Gastrocnemius medialis (tissue), 4 donors: ENCODE data around the gene SPTBN1.

Experiments used
- POLR2A ChIP-seq, 2 donors: fragments of 450-650 bp; IDR thresholded peaks; one replicate each; pipeline ENCODE4 v1.6.1; 2017; ENCODE audit warnings: antibody characterized with exemption in 2 of 2, mild to moderate bottlenecking in 2 of 2, moderate library complexity in 2 of 2
- TF ChIP-seq, protein P1 (sequence below), 5 experiments: fragments of 450-650 bp in 3 of 5; fragments of 200-600 bp in 2 of 5; sonication (generic) in 2 of 5; IDR thresholded peaks in 4 of 5; conservative IDR thresholded peaks in 1 of 5; 1 replicate in 4 of 5; 2 replicates in 1 of 5; pipeline ENCODE4 v1.5.1; 2016 to 2019; ENCODE audit warnings: antibody characterized with exemption in 5 of 5, mild to moderate bottlenecking in 3 of 5, moderate library complexity in 3 of 5

GRCh38 chr2:54634564-54635511, 178.7 kb downstream of the SPTBN1 start:
- TF ChIP-seq, protein P1, sequence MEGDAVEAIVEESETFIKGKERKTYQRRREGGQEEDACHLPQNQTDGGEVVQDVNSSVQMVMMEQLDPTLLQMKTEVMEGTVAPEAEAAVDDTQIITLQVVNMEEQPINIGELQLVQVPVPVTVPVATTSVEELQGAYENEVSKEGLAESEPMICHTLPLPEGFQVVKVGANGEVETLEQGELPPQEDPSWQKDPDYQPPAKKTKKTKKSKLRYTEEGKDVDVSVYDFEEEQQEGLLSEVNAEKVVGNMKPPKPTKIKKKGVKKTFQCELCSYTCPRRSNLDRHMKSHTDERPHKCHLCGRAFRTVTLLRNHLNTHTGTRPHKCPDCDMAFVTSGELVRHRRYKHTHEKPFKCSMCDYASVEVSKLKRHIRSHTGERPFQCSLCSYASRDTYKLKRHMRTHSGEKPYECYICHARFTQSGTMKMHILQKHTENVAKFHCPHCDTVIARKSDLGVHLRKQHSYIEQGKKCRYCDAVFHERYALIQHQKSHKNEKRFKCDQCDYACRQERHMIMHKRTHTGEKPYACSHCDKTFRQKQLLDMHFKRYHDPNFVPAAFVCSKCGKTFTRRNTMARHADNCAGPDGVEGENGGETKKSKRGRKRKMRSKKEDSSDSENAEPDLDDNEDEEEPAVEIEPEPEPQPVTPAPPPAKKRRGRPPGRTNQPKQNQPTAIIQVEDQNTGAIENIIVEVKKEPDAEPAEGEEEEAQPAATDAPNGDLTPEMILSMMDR (IDR thresholded peaks at IDR 0.05 in 4 of 5, conservative IDR thresholded peaks at IDR 0.05 in 1 of 5), result no peak
- peak; percentile 13 to 55 for TF ChIP-seq POLR2A (IDR thresholded peaks at IDR 0.05)
